BJ (cell line): ENCODE data around the gene DUSP15. TPM values are rescaled to one million over a fixed set of nuclear protein-coding genes. Genes with fewer than 3 reads are reported as not detected.

Experiments
- CTCF ChIA-PET: fragments of 350-600 bp; formaldehyde crosslinking; extraction: SDS; loops from one replicate; lab custom pipeline; 2021; ENCODE audit warnings: antibody characterized with exemption, inconsistent platforms; lab: Yijun Ruan, JAX
- POLR2A ChIA-PET: fragments of 300-600 bp; sonication (Branson Sonifier 250); formaldehyde crosslinking; extraction: SDS; loops from one replicate; lab custom pipeline; 2021; ENCODE audit warnings: antibody characterized with exemption; lab: Charles Lee
- DNase-seq: peaks from one replicate; pipeline ENCODE4 v3.0.0-alpha.2; 2011; ENCODE audit warnings: low read depth
- H3K27me3 ChIP-seq: 2 replicates; pipeline ENCODE4 v1.6.0; 2011; ENCODE audit warnings: low read length; ENCODE audit not compliant: control insufficient read depth, insufficient read depth
- H3K36me3 ChIP-seq: 2 replicates; pipeline ENCODE4 v1.5.1; 2011; ENCODE audit warnings: low read length; ENCODE audit not compliant: control insufficient read depth, insufficient read depth
- H3K4me3 ChIP-seq: 2 replicates; pipeline ENCODE4 v1.5.1; 2011; ENCODE audit warnings: low read depth, mild to moderate bottlenecking, control low read depth, low read length
- polyA plus RNA-seq: library from polyadenylated mRNA; depleted of rRNA; stranded (reverse); fragments of >200 nt; gene quantifications from 2 replicates; pipeline ENCODE4 v1.2.3, GENCODE V29; 2011; rRNA removed
- small RNA-seq: library from RNA; depleted of rRNA; stranded (forward); fragments of <200 nt; gene quantifications from one replicate; pipeline ENCODE3, GENCODE V24; 2012; ENCODE audit warnings: low replicate concordance, low read depth; ENCODE audit not compliant: insufficient read length
- TF ChIP-seq, protein P1 (sequence below): IDR thresholded peaks from 2 replicates; pipeline ENCODE4 v1.5.1; 2011; ENCODE audit warnings: low read depth, mild to moderate bottlenecking, control low read depth, inconsistent platforms, low read length, moderate library complexity; ENCODE audit not compliant: insufficient read depth

The DUSP15 gene
- polyA plus RNA-seq, 1 experiment: 0.09 TPM

DNA sequence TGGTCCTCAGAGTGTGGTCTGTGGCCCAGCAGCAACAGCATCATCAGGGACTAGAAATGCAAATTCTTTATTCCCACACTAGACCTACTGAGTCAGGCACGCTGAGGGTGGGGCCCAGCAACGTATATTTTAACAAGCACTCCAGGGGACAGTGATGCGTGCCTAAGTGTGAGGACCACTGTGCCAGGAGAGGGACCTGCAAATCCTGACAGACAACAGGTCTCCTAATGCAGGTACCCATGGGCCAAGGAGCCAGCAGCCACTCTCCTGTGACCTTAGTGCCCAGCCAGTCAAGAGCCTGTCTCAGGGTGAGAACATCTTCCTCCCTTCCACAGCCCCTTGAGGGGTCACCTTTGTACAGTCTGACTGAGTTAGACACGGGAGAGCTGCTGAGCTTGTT is 59.1 kb downstream of the DUSP15 start:
- POLR2A ChIA-PET: no interaction called here
- DNase-seq: no peak
- TF ChIP-seq, protein P1, sequence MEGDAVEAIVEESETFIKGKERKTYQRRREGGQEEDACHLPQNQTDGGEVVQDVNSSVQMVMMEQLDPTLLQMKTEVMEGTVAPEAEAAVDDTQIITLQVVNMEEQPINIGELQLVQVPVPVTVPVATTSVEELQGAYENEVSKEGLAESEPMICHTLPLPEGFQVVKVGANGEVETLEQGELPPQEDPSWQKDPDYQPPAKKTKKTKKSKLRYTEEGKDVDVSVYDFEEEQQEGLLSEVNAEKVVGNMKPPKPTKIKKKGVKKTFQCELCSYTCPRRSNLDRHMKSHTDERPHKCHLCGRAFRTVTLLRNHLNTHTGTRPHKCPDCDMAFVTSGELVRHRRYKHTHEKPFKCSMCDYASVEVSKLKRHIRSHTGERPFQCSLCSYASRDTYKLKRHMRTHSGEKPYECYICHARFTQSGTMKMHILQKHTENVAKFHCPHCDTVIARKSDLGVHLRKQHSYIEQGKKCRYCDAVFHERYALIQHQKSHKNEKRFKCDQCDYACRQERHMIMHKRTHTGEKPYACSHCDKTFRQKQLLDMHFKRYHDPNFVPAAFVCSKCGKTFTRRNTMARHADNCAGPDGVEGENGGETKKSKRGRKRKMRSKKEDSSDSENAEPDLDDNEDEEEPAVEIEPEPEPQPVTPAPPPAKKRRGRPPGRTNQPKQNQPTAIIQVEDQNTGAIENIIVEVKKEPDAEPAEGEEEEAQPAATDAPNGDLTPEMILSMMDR: no peak
- no peak overlapping the region for H3K4me3 ChIP-seq
- no peaks in the 10 kb centered on the region for H3K27me3 ChIP-seq
- CTCF ChIA-PET: interaction anchor here (0.8 to 3.2 kb wide), 2 partner anchors 12 to 16 kb away, joined by 4 to 20 read pairs; no protein-coding TSS in a partner anchor
- H3K36me3 ChIP-seq: no peaks in the 10 kb centered on the region; the same call in 1 of the 2 replicates

Small RNA genes lying within 50 kb of the gene (small RNA-seq; reads per million reads assigned to genes)
- gene RNU1-94P: 1.1 reads per million

Other genes starting within 250 kb of the DUSP15 start
- not detected in 2 replicates for gene COX4I2, start 232.6 kb downstream of the DUSP15 start, polyA plus RNA-seq
- gene BCL2L1, start 147.7 kb downstream of the DUSP15 start, polyA plus RNA-seq: 73.2 and 90.7 TPM in 2 replicates
- 29.9 and 39.2 TPM in 2 replicates for gene TPX2, start 131.2 kb downstream of the DUSP15 start, polyA plus RNA-seq
- 0.05 and 0.10 TPM in 2 replicates for gene MYLK2, start 51.2 kb downstream of the DUSP15 start, polyA plus RNA-seq
- 0.05 TPM in 1 of 2 replicates, not detected in the other for gene FOXS1, start 24.9 kb downstream of the DUSP15 start, polyA plus RNA-seq
- 0.11 and 0.18 TPM in 2 replicates for gene TTLL9, start 107 bp upstream of the DUSP15 start, polyA plus RNA-seq
- gene PDRG1, start 81.5 kb upstream of the DUSP15 start, polyA plus RNA-seq: 13.9 and 16.5 TPM in 2 replicates
- 0.01 TPM in 1 of 2 replicates, not detected in the other for gene XKR7, start 97.6 kb upstream of the DUSP15 start, polyA plus RNA-seq
- gene CCM2L, start 139.9 kb upstream of the DUSP15 start, polyA plus RNA-seq: not detected in 2 replicates
- 0.05 TPM in 1 of 2 replicates, not detected in the other for gene HCK, start 181.7 kb upstream of the DUSP15 start, polyA plus RNA-seq
- 97.4 and 101 TPM in 2 replicates for gene TM9SF4, start 239.2 kb upstream of the DUSP15 start, polyA plus RNA-seq